ENCODE measurements around the gene SCNN1B. TPM values are rescaled to one million over a fixed set of nuclear protein-coding genes. Genes with fewer than 3 reads are reported as not detected.

Gene SCNN1B
- total RNA-seq, 1 experiment from 2014 or later: 2.5 TPM

- H3K36me3 ChIP-seq (ENCODE audit: insufficient read depth, low read length, poor library complexity, severe bottlenecking): peaks cover 66% of the 10 kb centered on the region
- no TSS peak for BruUV-seq (replicated peaks)
- POLR2A ChIA-PET (ENCODE audit: low non-redundant PET): no interaction called here
Measured at GRCh38 chr16:23403547-23403946, 101.4 kb downstream of the SCNN1B start.

GRCh38 chr16:23406024-23406423, 103.9 kb downstream of the SCNN1B start:
- no peak for DNase-seq (ENCODE audit: low spot score)
- H3K9me3 ChIP-seq (ENCODE audit: low read depth, low read length, poor library complexity, severe bottlenecking): no peaks in the 10 kb centered on the region
- BruUV-seq (replicated peaks): no TSS peak
- ChIA-PET CTCF (no interaction called here), POLR2A (ENCODE audit: low non-redundant PET) (interaction anchor here (0.7 kb wide), 1 partner anchor 75 kb away, joined by 3 read pairs; no protein-coding TSS in a partner anchor)
- no peaks in the 10 kb centered on the region for H3K4me1 ChIP-seq (ENCODE audit: insufficient read depth, low read length, poor library complexity, severe bottlenecking)
- H3K27ac ChIP-seq (ENCODE audit: low read depth, low read length, poor library complexity, severe bottlenecking): no peak overlapping the region
- H3K4me3 ChIP-seq (ENCODE audit: low read depth, low read length, poor library complexity, severe bottlenecking): no peak overlapping the region
- TF ChIP-seq EZH2 (IDR thresholded peaks at IDR 0.05; ENCODE audit: borderline replicate concordance, low read depth, low read length, poor library complexity, severe bottlenecking): no peak
- no peak for TF ChIP-seq CTCF (conservative IDR thresholded peaks at IDR 0.05; ENCODE audit: low read depth, low read length)
- no peaks in the 10 kb centered on the region for H3K27me3 ChIP-seq (replicated peaks; ENCODE audit: insufficient read depth, low read depth, low read length, poor library complexity)
- intact Hi-C loops (cut with micrococcal nuclease; ENCODE audit: unreplicated experiment): no loop called here
- peaks cover 48% of the 10 kb centered on the region for H3K36me3 ChIP-seq (ENCODE audit: insufficient read depth, low read length, poor library complexity, severe bottlenecking)

More at GRCh38 chr16:23403547-23403946, 101.4 kb downstream of the SCNN1B start:
- no peak for TF ChIP-seq CTCF (conservative IDR thresholded peaks at IDR 0.05; ENCODE audit: low read depth, low read length)
- no peak for TF ChIP-seq EZH2 (IDR thresholded peaks at IDR 0.05; ENCODE audit: borderline replicate concordance, low read depth, low read length, poor library complexity, severe bottlenecking)
- DNase-seq (ENCODE audit: low spot score): no peak
- intact Hi-C loops (cut with micrococcal nuclease; ENCODE audit: unreplicated experiment): no loop called here
- Histone ChIP-seq H3K4me3 (ENCODE audit: low read depth, low read length, poor library complexity, severe bottlenecking) (no peak overlapping the region), H3K27ac (ENCODE audit: low read depth, low read length, poor library complexity, severe bottlenecking) (no peak overlapping the region), H3K27me3 (replicated peaks; ENCODE audit: insufficient read depth, low read depth, low read length, poor library complexity) (no peaks in the 10 kb centered on the region), H3K4me1 (ENCODE audit: insufficient read depth, low read length, poor library complexity, severe bottlenecking) (no peaks in the 10 kb centered on the region), H3K9me3 (ENCODE audit: low read depth, low read length, poor library complexity, severe bottlenecking) (no peaks in the 10 kb centered on the region)
- CTCF ChIA-PET: no interaction called here

- ChIA-PET CTCF (no interaction called here), POLR2A (ENCODE audit: low non-redundant PET) (no interaction called here)
- no peaks in the 10 kb centered on the region for H3K4me1 ChIP-seq (ENCODE audit: insufficient read depth, low read length, poor library complexity, severe bottlenecking)
- H3K27me3 ChIP-seq (replicated peaks; ENCODE audit: insufficient read depth, low read depth, low read length, poor library complexity): no peaks in the 10 kb centered on the region
- no peak overlapping the region for H3K4me3 ChIP-seq (ENCODE audit: low read depth, low read length, poor library complexity, severe bottlenecking)
- intact Hi-C loops (cut with micrococcal nuclease; ENCODE audit: unreplicated experiment): no loop called here
- no peak for DNase-seq (ENCODE audit: low spot score)
- no TSS peak for BruUV-seq (replicated peaks)
- H3K36me3 ChIP-seq (ENCODE audit: insufficient read depth, low read length, poor library complexity, severe bottlenecking): peaks cover 48% of the 10 kb centered on the region
- TF ChIP-seq CTCF (conservative IDR thresholded peaks at IDR 0.05; ENCODE audit: low read depth, low read length) (no peak), EZH2 (IDR thresholded peaks at IDR 0.05; ENCODE audit: borderline replicate concordance, low read depth, low read length, poor library complexity, severe bottlenecking) (no peak)
- H3K27ac ChIP-seq (ENCODE audit: low read depth, low read length, poor library complexity, severe bottlenecking): no peak overlapping the region
- no peaks in the 10 kb centered on the region for H3K9me3 ChIP-seq (ENCODE audit: low read depth, low read length, poor library complexity, severe bottlenecking)
Measured at GRCh38 chr16:23406546-23407240, 104.6 kb downstream of the SCNN1B start.
